Measurements from ENCODE around the gene SPACA5. TPM values are rescaled to one million over a fixed set of nuclear protein-coding genes. Genes with fewer than 3 reads are reported as not detected.
"Not testable (repeated sequence)": the region's sequence is repeated elsewhere in the genome, so short reads cannot be mapped to it uniquely, and the experiment has no call there.

SPACA5 gene
- not detected for total RNA-seq
- polyA plus RNA-seq, result not detected

- H3K27ac ChIP-seq (ENCODE audit: low read depth, low read length); H3K27me3 Mint-ChIP-seq; CTCF ChIA-PET (ENCODE audit: partially characterized antibody); DNase-seq; intact Hi-C loops (cut with micrococcal nuclease); H3K4me3 Mint-ChIP-seq; H3K36me3 Mint-ChIP-seq; H3K9me3 Mint-ChIP-seq; H3K4me3 ChIP-seq (ENCODE audit: low read length in 2 of 2); H3K36me3 ChIP-seq (ENCODE audit: insufficient read depth, low read length); POLR2A ChIA-PET (ENCODE audit: partially characterized antibody); H3K9me3 ChIP-seq (ENCODE audit: control insufficient read depth in 1 of 2, low read length in 2 of 2); H3K27me3 ChIP-seq (ENCODE audit: insufficient read depth, low read length): not testable (repeated sequence)
- H3K4me1 ChIP-seq (ENCODE audit: insufficient read depth, low read length), result peaks cover 13% of the 10 kb centered on the region
- Mint-ChIP-seq H3K27ac (peak within 1 kb of the TSS in 2 of 7 donors; percentile 39 to 62), H3K4me1 (peaks cover 9 to 18% (median 13%) of the 10 kb centered on the region in 4 donors)
These were observed at the start of gene SPACA5 for GRCh38 chrX:48006688-48007087. TSS of gene SPACA5 (plus strand) at chrX:48006988. CDS start at chrX:48007803, 815 bp downstream.

- H3K27me3 ChIP-seq (ENCODE audit: insufficient read depth, low read length); POLR2A ChIA-PET (ENCODE audit: partially characterized antibody); H3K4me3 Mint-ChIP-seq; H3K27me3 Mint-ChIP-seq; H3K4me1 Mint-ChIP-seq; DNase-seq; H3K36me3 Mint-ChIP-seq; H3K36me3 ChIP-seq (ENCODE audit: insufficient read depth, low read length); H3K4me1 ChIP-seq (ENCODE audit: insufficient read depth, low read length); H3K9me3 ChIP-seq (ENCODE audit: control insufficient read depth in 1 of 2, low read length in 2 of 2); H3K27ac Mint-ChIP-seq; H3K27ac ChIP-seq (ENCODE audit: low read depth, low read length); H3K9me3 Mint-ChIP-seq; H3K4me3 ChIP-seq (ENCODE audit: low read length in 2 of 2): not testable (repeated sequence)
- intact Hi-C loops (cut with micrococcal nuclease), result loop anchor here (2.0 kb wide), 1 partner anchor 121 kb away; the partner anchor contains the start of gene ZNF81
- CTCF ChIA-PET (ENCODE audit: partially characterized antibody), result interaction anchor here (1.6 kb wide), 1 partner anchor 11 kb away, joined by 4 read pairs; no protein-coding TSS in a partner anchor
These were observed 48.6 kb upstream of the SPACA5 start for GRCh38 chrX:47958206-47958605.

GRCh38 chrX:47958761-47959342 is 47.9 kb upstream of the SPACA5 start:
- H3K4me3 Mint-ChIP-seq, result no peak overlapping the region
- peak overlapping the region in 1 of 7 donors; percentile 69 for H3K27ac Mint-ChIP-seq
- intact Hi-C loops (cut with micrococcal nuclease), result loop anchor here (1.0 to 2.0 kb wide), 2 partner anchors 67 to 122 kb away; partner anchors contain the start of gene ZNF81
- no peaks in the 10 kb centered on the region for H3K36me3 Mint-ChIP-seq
- Histone ChIP-seq H3K9me3 (ENCODE audit: control insufficient read depth in 1 of 2, low read length in 2 of 2) (no peaks in the 10 kb centered on the region), H3K36me3 (ENCODE audit: insufficient read depth, low read length) (no peaks in the 10 kb centered on the region), H3K27ac (ENCODE audit: low read depth, low read length) (no peak overlapping the region), H3K4me1 (ENCODE audit: insufficient read depth, low read length) (no peaks in the 10 kb centered on the region), H3K27me3 (ENCODE audit: insufficient read depth, low read length) (no peaks in the 10 kb centered on the region), H3K4me3 (ENCODE audit: low read length in 2 of 2) (no peak overlapping the region)
- H3K4me1 Mint-ChIP-seq, result no peaks in the 10 kb centered on the region
- peak in 4 of 5 donors; percentile 15 to 31 (median 23) for DNase-seq
- peaks cover 0 to 3% (median 0%) of the 10 kb centered on the region in 8 donors for H3K9me3 Mint-ChIP-seq
- H3K27me3 Mint-ChIP-seq, result no peaks in the 10 kb centered on the region
- ChIA-PET POLR2A (ENCODE audit: partially characterized antibody) (interaction anchor here (1.0 kb wide), 1 partner anchor 62 kb away, joined by 3 read pairs; no protein-coding TSS in a partner anchor), CTCF (ENCODE audit: partially characterized antibody) (interaction anchor here (0.7 to 1.6 kb wide), 3 partner anchors 11 to 68 kb away, joined by 3 to 4 read pairs (median 3); no protein-coding TSS in a partner anchor)

DNA sequence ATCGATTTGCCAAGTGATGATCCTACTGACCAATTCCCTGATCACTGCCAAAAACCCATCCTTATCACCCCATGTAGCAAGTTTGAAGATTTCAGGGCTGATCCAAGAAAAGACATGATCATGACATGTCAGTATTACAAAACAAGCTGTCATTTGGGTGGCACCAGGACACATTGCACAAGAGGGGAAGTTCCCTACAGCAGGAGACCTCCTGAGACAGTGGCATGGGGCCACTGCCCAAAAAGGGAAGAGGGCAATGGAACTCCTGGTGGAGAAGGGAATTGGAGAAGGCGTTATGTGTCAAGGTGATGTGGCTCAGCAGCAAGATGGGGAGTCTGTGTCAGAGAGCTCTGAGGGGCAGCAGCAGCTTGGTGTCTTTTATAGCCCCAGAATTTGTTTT is 46.4 kb upstream of the SPACA5 start:
- Histone ChIP-seq H3K27me3 (ENCODE audit: insufficient read depth, low read length) (no peaks in the 10 kb centered on the region), H3K9me3 (ENCODE audit: control insufficient read depth in 1 of 2, low read length in 2 of 2) (no peaks in the 10 kb centered on the region), H3K4me1 (ENCODE audit: insufficient read depth, low read length) (no peaks in the 10 kb centered on the region), H3K36me3 (ENCODE audit: insufficient read depth, low read length) (no peaks in the 10 kb centered on the region), H3K4me3 (ENCODE audit: low read length in 2 of 2) (no peak overlapping the region), H3K27ac (ENCODE audit: low read depth, low read length) (no peak overlapping the region)
- no peak overlapping the region for H3K27ac Mint-ChIP-seq
- CTCF ChIA-PET (ENCODE audit: partially characterized antibody), result no interaction called here
- no peaks in the 10 kb centered on the region for H3K36me3 Mint-ChIP-seq
- DNase-seq, result no peak
- H3K9me3 Mint-ChIP-seq, result peaks cover 0 to 6% (median 3%) of the 10 kb centered on the region in 8 donors
- POLR2A ChIA-PET (ENCODE audit: partially characterized antibody), result no interaction called here
- intact Hi-C loops (cut with micrococcal nuclease), result no loop called here
- H3K4me3 Mint-ChIP-seq, result no peak overlapping the region
- H3K4me1 Mint-ChIP-seq, result no peaks in the 10 kb centered on the region
- H3K27me3 Mint-ChIP-seq, result no peaks in the 10 kb centered on the region

DNA sequence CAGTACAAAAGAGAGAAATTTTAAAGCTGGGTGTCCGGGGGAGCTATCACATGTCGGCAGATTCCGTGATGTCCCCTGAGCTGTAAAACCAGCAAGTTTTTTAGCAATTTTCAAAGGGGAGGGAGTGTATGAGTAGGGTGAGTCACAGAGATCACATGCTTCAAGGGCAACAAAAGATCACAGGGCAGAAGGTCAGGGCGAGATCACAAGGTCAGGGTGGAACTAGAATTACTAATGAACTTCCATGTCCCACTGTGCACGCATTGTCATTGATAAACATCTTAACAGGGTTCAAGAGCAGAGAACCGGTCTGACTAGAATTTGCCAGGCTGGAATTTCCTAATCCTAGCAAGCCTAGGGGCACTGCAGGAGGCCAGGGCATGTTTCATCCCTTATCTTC is 45.0 kb upstream of the SPACA5 start:
- H3K27me3 Mint-ChIP-seq, result not testable (repeated sequence)

GRCh38 chrX:47965526-47965925 is 41.3 kb upstream of the SPACA5 start:
- H3K27me3 ChIP-seq (ENCODE audit: insufficient read depth, low read length); H3K9me3 ChIP-seq (ENCODE audit: control insufficient read depth in 1 of 2, low read length in 2 of 2); POLR2A ChIA-PET (ENCODE audit: partially characterized antibody); intact Hi-C loops (cut with micrococcal nuclease); H3K36me3 ChIP-seq (ENCODE audit: insufficient read depth, low read length); CTCF ChIA-PET (ENCODE audit: partially characterized antibody); H3K4me3 Mint-ChIP-seq; H3K27ac Mint-ChIP-seq; H3K27me3 Mint-ChIP-seq; H3K4me1 ChIP-seq (ENCODE audit: insufficient read depth, low read length); H3K4me1 Mint-ChIP-seq; DNase-seq; H3K36me3 Mint-ChIP-seq; H3K27ac ChIP-seq (ENCODE audit: low read depth, low read length); H3K4me3 ChIP-seq (ENCODE audit: low read length in 2 of 2): not testable (repeated sequence)
- peaks cover 0 to 18% (median 11%) of the 10 kb centered on the region in 8 donors for H3K9me3 Mint-ChIP-seq

More for the DNA sequence above, 45.0 kb upstream of the SPACA5 start:
- H3K36me3 ChIP-seq (ENCODE audit: insufficient read depth, low read length); H3K4me1 ChIP-seq (ENCODE audit: insufficient read depth, low read length); H3K4me1 Mint-ChIP-seq; H3K27me3 ChIP-seq (ENCODE audit: insufficient read depth, low read length); H3K4me3 ChIP-seq (ENCODE audit: low read length in 2 of 2); CTCF ChIA-PET (ENCODE audit: partially characterized antibody); H3K36me3 Mint-ChIP-seq; intact Hi-C loops (cut with micrococcal nuclease); H3K4me3 Mint-ChIP-seq; POLR2A ChIA-PET (ENCODE audit: partially characterized antibody); H3K9me3 ChIP-seq (ENCODE audit: control insufficient read depth in 1 of 2, low read length in 2 of 2); DNase-seq; H3K9me3 Mint-ChIP-seq; H3K27ac Mint-ChIP-seq; H3K27ac ChIP-seq (ENCODE audit: low read depth, low read length): not testable (repeated sequence)

DNA sequence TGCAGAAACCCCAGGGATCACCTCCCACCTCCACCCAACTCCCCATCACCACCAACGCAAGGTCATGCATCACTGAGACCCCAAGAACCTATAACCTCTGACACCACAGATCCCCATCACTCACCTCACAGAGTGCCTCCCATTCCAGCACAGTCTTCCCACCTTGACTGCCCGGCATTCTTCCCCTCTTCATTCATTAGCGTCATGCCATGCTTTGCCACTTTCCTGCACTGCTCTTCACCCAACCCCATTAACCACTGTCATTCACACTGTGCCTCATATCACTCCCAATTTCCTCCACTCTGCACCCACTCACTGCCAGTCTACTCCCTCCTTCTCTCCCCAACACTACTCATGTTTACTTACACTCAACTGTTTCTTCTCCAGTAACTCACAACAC is 33.6 kb upstream of the SPACA5 start:
- peaks cover 26 to 38% of the 10 kb centered on the region in 2 donors for H3K36me3 Mint-ChIP-seq
- no peaks in the 10 kb centered on the region for H3K4me1 Mint-ChIP-seq
- ChIA-PET CTCF (ENCODE audit: partially characterized antibody) (no interaction called here), POLR2A (ENCODE audit: partially characterized antibody) (no interaction called here)
- DNase-seq, result no peak
- no peak overlapping the region for H3K4me3 Mint-ChIP-seq
- H3K27me3 Mint-ChIP-seq, result no peaks in the 10 kb centered on the region
- H3K36me3 ChIP-seq (ENCODE audit: insufficient read depth, low read length), result peaks cover 10% of the 10 kb centered on the region
- intact Hi-C loops (cut with micrococcal nuclease), result no loop called here
- H3K9me3 Mint-ChIP-seq, result peaks cover 0 to 72% (median 67%) of the 10 kb centered on the region in 8 donors
- H3K27ac Mint-ChIP-seq, result peak overlapping the region in 1 of 7 donors; percentile 61
- peaks cover 4 to 32% of the 10 kb centered on the region in 2 donors for H3K9me3 ChIP-seq (ENCODE audit: control insufficient read depth in 1 of 2, low read length in 2 of 2)
- no peaks in the 10 kb centered on the region for H3K27me3 ChIP-seq (ENCODE audit: insufficient read depth, low read length)
- no peak overlapping the region for H3K4me3 ChIP-seq (ENCODE audit: low read length in 2 of 2)
- H3K27ac ChIP-seq (ENCODE audit: low read depth, low read length), result no peak overlapping the region
- no peaks in the 10 kb centered on the region for H3K4me1 ChIP-seq (ENCODE audit: insufficient read depth, low read length)

Measured in CD4-positive, alpha-beta memory T cell (primary cell).